Measurements from ENCODE around the gene MOB3B.

Gene MOB3B

DNA sequence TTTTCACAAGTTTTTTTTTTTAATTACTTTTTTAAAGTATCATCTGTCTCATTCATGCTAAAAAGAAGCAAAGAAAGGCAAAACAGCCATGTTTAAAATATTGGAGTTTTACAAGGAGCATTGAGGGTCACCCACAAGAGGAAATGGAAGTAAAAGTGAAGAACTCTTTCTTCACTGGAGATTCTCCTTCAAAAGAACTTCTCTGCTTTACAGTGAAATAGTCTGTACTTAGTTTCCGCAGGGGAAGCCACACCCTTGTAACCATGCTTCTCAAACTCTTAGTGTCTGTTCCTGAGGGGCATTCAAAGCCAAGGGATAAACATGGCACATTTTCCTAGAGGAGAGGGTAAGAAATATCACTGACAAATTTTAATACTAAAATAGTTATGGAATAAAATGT is 35.1 kb upstream of the MOB3B start:
- no peak overlapping the region for H3K27ac ChIP-seq (ENCODE audit: low read depth, low read length, poor library complexity, severe bottlenecking)
- H2AFZ ChIP-seq (ENCODE audit: low read length), result no peak overlapping the region
- no peak for TF ChIP-seq EZH2 (IDR thresholded peaks at IDR 0.05; ENCODE audit: borderline replicate concordance, low read length)
- TF ChIP-seq CTCF (IDR thresholded peaks at IDR 0.05; ENCODE audit: low read length), result no peak
- H3K27me3 ChIP-seq (ENCODE audit: insufficient read depth, low read length), result no peaks in the 10 kb centered on the region
- H3K4me3 ChIP-seq (ENCODE audit: low read depth, low read length, poor library complexity, severe bottlenecking), result no peak overlapping the region
- H3K9me3 ChIP-seq (ENCODE audit: low read length), result no peaks in the 10 kb centered on the region
- no peak overlapping the region for H3K9ac ChIP-seq (ENCODE audit: low read length)
- no peaks in the 10 kb centered on the region for H4K20me1 ChIP-seq (ENCODE audit: insufficient read depth, low read length)
- no peaks in the 10 kb centered on the region for H3F3A ChIP-seq (ENCODE audit: insufficient read depth, low read length)
- no peaks in the 10 kb centered on the region for H3K9me2 ChIP-seq (ENCODE audit: low read depth, low read length)
- H3K36me3 ChIP-seq (ENCODE audit: insufficient read depth, low read length), result peaks cover 48% of the 10 kb centered on the region
- H3K4me1 ChIP-seq (ENCODE audit: insufficient read depth, low read length, severe bottlenecking), result peaks cover 8% of the 10 kb centered on the region
- no peak overlapping the region for H3K4me2 ChIP-seq (ENCODE audit: low read length)
- no peaks in the 10 kb centered on the region for H3K79me2 ChIP-seq (ENCODE audit: insufficient read depth, low read length)

DNA sequence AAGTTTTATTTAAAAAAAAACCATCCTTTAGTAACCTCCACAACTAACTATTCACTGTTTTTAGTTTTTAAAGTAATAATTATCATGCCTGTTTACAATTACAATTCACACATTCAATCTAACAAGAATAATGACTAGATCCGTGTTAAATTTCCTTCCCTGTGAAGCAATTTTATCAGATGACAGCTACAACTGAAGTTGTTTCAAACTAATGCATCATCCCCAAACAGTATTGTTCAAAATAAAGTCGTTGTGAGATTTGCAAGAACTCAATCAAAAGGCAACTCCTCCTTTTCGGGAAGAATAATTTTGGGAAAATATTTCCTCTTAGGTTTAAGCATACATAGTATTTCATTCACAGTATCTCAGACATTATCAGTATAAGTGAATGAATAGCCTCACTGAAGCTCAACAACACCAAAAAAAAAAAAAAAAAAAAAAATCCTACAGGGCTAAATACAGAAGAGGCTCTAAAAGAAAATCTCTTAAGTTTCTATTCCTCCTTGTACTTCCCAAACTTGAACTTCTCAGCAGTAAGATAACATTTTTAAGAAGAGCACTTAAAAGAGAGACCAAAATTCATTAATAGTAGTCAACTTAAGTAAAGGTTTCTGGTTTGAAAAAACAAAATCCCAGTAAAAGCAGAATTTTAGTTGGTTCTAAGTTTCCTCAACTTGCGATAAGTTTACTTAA is 34.3 kb upstream of the MOB3B start:
- no peaks in the 10 kb centered on the region for H3F3A ChIP-seq (ENCODE audit: insufficient read depth, low read length)
- no peaks in the 10 kb centered on the region for H3K79me2 ChIP-seq (ENCODE audit: insufficient read depth, low read length)
- H3K9ac ChIP-seq (ENCODE audit: low read length), result no peak overlapping the region
- no peak overlapping the region for H3K27ac ChIP-seq (ENCODE audit: low read depth, low read length, poor library complexity, severe bottlenecking)
- TF ChIP-seq CTCF (IDR thresholded peaks at IDR 0.05; ENCODE audit: low read length), result no peak
- no peak for TF ChIP-seq EZH2 (IDR thresholded peaks at IDR 0.05; ENCODE audit: borderline replicate concordance, low read length)
- H3K4me2 ChIP-seq (ENCODE audit: low read length), result no peak overlapping the region
- H2AFZ ChIP-seq (ENCODE audit: low read length), result no peak overlapping the region
- no peaks in the 10 kb centered on the region for H3K9me3 ChIP-seq (ENCODE audit: low read length)
- no peaks in the 10 kb centered on the region for H3K9me2 ChIP-seq (ENCODE audit: low read depth, low read length)
- peaks cover 8% of the 10 kb centered on the region for H3K4me1 ChIP-seq (ENCODE audit: insufficient read depth, low read length, severe bottlenecking)
- no peak overlapping the region for H3K4me3 ChIP-seq (ENCODE audit: low read depth, low read length, poor library complexity, severe bottlenecking)
- peaks cover 48% of the 10 kb centered on the region for H3K36me3 ChIP-seq (ENCODE audit: insufficient read depth, low read length)
- H4K20me1 ChIP-seq (ENCODE audit: insufficient read depth, low read length), result no peaks in the 10 kb centered on the region
- H3K27me3 ChIP-seq (ENCODE audit: insufficient read depth, low read length), result no peaks in the 10 kb centered on the region

- Histone ChIP-seq H3K27me3 (ENCODE audit: insufficient read depth, low read length) (no peaks in the 10 kb centered on the region), H3K27ac (ENCODE audit: low read depth, low read length, poor library complexity, severe bottlenecking) (no peak overlapping the region), H3K4me3 (ENCODE audit: low read depth, low read length, poor library complexity, severe bottlenecking) (no peak overlapping the region), H3F3A (ENCODE audit: insufficient read depth, low read length) (no peaks in the 10 kb centered on the region), H3K79me2 (ENCODE audit: insufficient read depth, low read length) (no peaks in the 10 kb centered on the region), H3K36me3 (ENCODE audit: insufficient read depth, low read length) (peaks cover 58% of the 10 kb centered on the region), H3K4me2 (ENCODE audit: low read length) (no peak overlapping the region), H3K4me1 (ENCODE audit: insufficient read depth, low read length, severe bottlenecking) (peaks cover 8% of the 10 kb centered on the region), H3K9me2 (ENCODE audit: low read depth, low read length) (no peaks in the 10 kb centered on the region), H3K9ac (ENCODE audit: low read length) (no peak overlapping the region), H4K20me1 (ENCODE audit: insufficient read depth, low read length) (no peaks in the 10 kb centered on the region), H2AFZ (ENCODE audit: low read length) (no peak overlapping the region), H3K9me3 (ENCODE audit: low read length) (no peaks in the 10 kb centered on the region)
- TF ChIP-seq CTCF (IDR thresholded peaks at IDR 0.05; ENCODE audit: low read length) (no peak), EZH2 (IDR thresholded peaks at IDR 0.05; ENCODE audit: borderline replicate concordance, low read length) (no peak)
These were observed 32.1 kb upstream of the MOB3B start for GRCh38 chr9:27561685-27562084.
